ENCODE data around the gene C5orf58.
"Not testable (repeated sequence)": the region's sequence is repeated elsewhere in the genome, so short reads cannot be mapped to it uniquely, and the experiment has no call there.

Gene C5orf58

DNA sequence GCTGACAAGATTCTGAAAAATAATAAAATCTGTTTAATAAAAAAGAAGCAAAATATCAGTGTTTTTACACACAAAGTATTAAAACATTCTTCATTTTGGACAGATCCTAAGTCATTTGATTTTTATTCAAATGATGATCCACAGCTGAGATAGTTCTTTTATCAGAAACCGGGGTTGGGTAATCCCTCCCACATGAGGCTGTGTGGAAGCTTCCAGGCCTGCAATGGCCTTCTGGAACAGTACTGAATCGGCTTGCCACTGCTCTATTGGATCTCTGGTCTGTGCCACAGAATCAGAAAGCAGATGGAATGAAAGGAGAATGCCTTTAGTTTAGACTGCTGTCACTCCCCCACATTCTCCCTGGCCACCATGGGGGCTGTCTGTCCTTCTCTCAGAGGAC lies 6.1 kb upstream of the C5orf58 start:
- DNase-seq: peak in 1 of 2 donors; percentile 56
- no peaks in the 10 kb centered on the region for H3K27me3 ChIP-seq
- no peak for TF ChIP-seq CTCF (IDR thresholded peaks at IDR 0.05)

DNA sequence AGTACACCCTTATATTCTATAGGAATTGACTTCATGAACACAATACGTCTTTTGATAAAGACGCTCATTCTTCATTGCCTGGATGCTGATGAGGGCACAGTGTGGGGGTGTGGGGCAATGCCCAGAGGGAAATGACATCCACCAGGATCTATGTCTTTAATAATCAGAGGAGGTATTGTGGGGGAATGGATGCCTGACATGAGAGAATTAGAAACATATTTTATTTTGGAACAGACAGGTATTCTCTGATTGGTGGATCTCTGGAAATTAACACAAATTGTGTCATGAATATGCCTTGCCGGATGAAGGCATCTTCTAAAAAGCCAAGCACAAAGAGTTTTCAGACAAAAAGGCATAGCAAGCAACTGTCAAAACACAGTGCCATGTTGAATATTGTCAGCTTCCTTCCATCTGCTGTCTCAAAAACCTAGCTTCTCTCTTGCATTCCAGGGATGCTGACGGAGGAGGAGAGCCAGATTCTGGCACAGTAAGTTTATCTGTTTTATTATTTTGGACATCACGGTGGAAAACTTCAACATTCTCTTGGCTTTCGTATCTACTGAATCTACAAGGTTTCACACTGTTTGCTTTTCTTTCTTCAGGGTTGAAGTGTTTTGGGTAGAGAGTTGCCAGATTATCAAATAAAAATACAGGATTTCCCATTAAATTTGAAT lies 3.9 kb upstream of the C5orf58 start:
- no peak for DNase-seq
- no peak for TF ChIP-seq CTCF (IDR thresholded peaks at IDR 0.05)
- H3K4me1 ChIP-seq: no peaks in the 10 kb centered on the region
- no peak overlapping the region for H3K27ac ChIP-seq
- H3K36me3 ChIP-seq: no peaks in the 10 kb centered on the region
- intact Hi-C loops (cut with DNase I; ENCODE audit: low total_unique reads): no loop called here
- no peaks in the 10 kb centered on the region for H3K9me3 ChIP-seq
- no peak overlapping the region for H3K4me3 ChIP-seq
- H3K27me3 ChIP-seq: no peaks in the 10 kb centered on the region

More for the DNA sequence above, 6.1 kb upstream of the C5orf58 start:
- intact Hi-C loops (cut with DNase I; ENCODE audit: low total_unique reads): no loop called here
- H3K27ac ChIP-seq: no peak overlapping the region
- no peaks in the 10 kb centered on the region for H3K9me3 ChIP-seq
- peaks cover 0 to 5% (median 0%) of the 10 kb centered on the region in 4 donors for H3K4me1 ChIP-seq
- H3K4me3 ChIP-seq: no peak overlapping the region
- H3K36me3 ChIP-seq: no peaks in the 10 kb centered on the region

DNA sequence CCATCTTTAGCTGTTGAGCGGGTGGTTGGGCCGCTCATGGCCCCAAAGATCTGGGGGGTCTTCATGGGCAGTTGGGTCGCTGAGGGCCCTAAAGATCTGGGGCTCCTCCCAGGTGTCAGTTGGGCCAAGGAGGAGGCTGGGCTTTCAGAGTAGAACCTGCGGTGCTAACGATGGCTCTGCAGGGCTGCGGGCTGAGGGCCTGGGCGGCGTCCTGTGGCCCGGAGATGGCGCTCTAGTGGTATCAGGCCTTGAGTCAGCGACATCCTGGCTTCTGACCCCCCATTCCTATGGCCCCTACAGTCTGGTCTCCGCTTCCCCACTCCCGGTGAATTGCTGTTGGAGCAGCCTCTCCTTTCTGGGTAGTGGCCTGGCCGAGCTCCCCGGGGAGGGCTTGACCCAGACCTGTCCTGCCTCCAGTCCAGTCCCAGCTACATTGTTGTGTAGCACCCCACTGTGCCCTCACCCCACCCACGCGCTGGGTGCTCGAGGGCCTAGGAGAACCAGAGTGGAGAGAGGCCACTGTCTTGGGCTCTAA lies 640 bp downstream of the C5orf58 start:
- H3K27ac ChIP-seq: no peak overlapping the region
- no peaks in the 10 kb centered on the region for H3K4me1 ChIP-seq
- intact Hi-C loops (cut with DNase I; ENCODE audit: low total_unique reads): no loop called here
- H3K36me3 ChIP-seq: no peaks in the 10 kb centered on the region
- H3K9me3 ChIP-seq: no peaks in the 10 kb centered on the region
- H3K4me3 ChIP-seq: no peak overlapping the region
- no peak for TF ChIP-seq CTCF (IDR thresholded peaks at IDR 0.05)
- no peaks in the 10 kb centered on the region for H3K27me3 ChIP-seq
- no peak for DNase-seq

- no peak overlapping the region for H3K4me3 ChIP-seq
- no peaks in the 10 kb centered on the region for H3K9me3 ChIP-seq
- H3K4me1 ChIP-seq: no peaks in the 10 kb centered on the region
- H3K27me3 ChIP-seq: peaks cover 0 to 3% of the 10 kb centered on the region in 2 donors
- no peak for TF ChIP-seq CTCF (IDR thresholded peaks at IDR 0.05)
- no peaks in the 10 kb centered on the region for H3K36me3 ChIP-seq
- no peak overlapping the region for H3K27ac ChIP-seq
- no peak for DNase-seq
- intact Hi-C loops (cut with DNase I; ENCODE audit: low total_unique reads): no loop called here
These were observed 3.4 kb downstream of the C5orf58 start for GRCh38 chr5:170235876-170236864.

DNA sequence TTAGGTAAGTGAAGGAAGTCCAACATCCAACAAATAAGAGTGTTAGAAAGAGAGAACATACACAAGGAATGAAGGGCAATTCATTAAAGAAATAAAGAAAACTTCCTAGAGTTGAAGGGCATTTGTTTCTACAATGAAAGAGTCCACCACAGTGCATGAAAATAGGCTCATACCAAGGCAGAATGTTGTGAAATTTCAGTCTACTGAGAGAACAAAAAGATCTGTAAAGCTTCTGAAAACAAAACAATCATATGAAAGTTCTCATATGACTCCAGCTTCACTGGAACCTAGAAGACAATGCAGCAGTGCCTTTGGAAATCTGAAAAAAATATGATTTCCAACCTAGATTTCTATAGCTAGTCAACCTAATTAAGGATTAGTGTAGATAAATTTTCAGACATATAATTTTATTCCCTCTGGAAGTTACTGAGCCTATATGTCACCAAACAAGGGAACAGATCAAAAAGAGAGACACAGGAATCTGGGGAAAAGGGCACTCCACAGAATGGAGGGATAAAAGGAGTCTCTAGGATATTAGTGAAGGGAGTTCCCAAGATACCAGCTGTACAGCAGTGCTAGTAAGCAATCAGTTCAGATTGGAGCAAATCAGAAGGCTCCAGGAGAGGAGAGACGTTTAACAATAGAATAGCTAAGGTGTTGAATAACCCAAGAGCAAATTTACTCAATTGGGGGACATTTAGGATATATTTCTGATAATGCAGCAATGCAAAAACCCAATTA lies 5.8 kb downstream of the C5orf58 start:
- intact Hi-C loops (cut with DNase I; ENCODE audit: low total_unique reads): no loop called here
- Histone ChIP-seq H3K36me3 (no peaks in the 10 kb centered on the region), H3K4me3 (no peak overlapping the region), H3K27ac (peak overlapping the region; percentile 37 to 44), H3K27me3 (peaks cover 0 to 3% of the 10 kb centered on the region in 2 donors), H3K4me1 (no peaks in the 10 kb centered on the region), H3K9me3 (no peaks in the 10 kb centered on the region)
- TF ChIP-seq CTCF (IDR thresholded peaks at IDR 0.05): no peak
- DNase-seq: no peak

- H3K4me1 ChIP-seq; H3K27ac ChIP-seq; H3K4me3 ChIP-seq; H3K36me3 ChIP-seq; H3K27me3 ChIP-seq; intact Hi-C loops (cut with DNase I; ENCODE audit: low total_unique reads); H3K9me3 ChIP-seq; DNase-seq: not testable (repeated sequence)
These were observed 12.7 kb downstream of the C5orf58 start for GRCh38 chr5:170245436-170245835.

Data from tibial artery (tissue), 4 donors.